Amygdala (tissue), 56 donors: ENCODE data around the gene INO80D.
A peak's percentile ranks its signal among the peaks of the same experiment; 100 is the strongest.
"Not testable (repeated sequence)": the region's sequence is repeated elsewhere in the genome, so short reads cannot be mapped to it uniquely, and the experiment has no call there.

Experiments used
- DNase-seq, 56 donors: peaks; one replicate each; lab custom pipeline; 2025; lab: John Stamatoyannopoulos, UW

Gene INO80D

DNA sequence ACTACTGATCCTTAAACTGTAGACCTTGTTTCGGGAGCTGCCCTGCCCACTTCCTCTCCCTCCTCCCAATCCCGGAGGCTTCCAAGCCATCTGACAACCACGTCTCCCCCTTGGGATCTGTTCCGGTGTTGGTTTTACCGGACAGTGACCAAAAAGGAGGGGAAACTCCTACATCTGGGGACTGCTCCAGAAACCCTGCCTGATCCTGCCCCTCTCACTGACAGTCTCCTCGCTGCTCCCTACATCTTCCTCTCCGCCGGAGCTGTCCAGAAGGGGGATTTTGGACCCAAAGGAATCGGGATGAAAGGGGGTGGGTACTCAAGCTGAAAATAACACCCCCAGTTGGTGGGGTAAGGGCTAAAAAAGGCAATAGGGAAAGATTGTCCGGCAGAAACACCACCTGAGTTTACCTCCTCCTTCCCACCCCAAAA lies 1.5 kb downstream of the INO80D start:
- peak in 47 of 56 donors; percentile 8 to 68 (median 34) for DNase-seq

DNA sequence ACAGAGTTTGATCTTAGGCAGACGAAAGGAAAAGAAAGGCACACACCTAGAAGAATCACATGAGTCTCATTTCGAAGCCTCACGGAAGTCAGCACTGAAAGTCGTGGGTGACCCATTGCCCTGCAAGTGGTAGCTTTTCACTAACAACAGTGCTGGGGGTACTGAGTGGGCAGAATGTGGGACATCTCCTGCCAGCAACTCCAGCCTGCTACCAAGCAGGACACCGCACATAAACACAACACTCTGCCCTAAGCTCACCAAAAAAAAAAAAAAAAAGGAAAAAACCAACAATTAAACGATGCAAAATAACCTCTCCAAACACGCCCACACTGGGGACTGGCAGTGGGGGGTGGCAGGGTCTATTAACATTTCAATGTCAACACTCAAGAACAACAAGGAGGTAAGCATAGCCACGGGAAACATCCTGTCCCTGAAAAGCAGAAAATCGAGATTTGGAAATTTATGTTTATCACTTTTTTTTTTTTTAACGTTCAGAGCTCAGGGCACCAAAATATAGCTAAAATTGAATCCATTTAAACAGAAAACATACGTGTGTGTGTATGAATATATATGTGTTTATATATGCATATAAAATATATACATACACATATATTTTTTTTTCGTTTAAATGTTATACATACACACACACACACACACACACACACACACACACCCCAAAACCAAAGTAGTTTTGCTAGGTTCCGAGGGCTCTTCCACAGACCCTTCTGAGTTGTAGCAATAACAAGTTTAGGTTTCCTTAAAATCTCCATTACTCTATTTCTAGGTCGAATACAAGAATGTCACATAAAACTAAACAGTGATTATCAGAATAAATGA lies 2.2 kb downstream of the INO80D start:
- peak in 5 of 56 donors; percentile 2 to 15 (median 4) for DNase-seq

DNA sequence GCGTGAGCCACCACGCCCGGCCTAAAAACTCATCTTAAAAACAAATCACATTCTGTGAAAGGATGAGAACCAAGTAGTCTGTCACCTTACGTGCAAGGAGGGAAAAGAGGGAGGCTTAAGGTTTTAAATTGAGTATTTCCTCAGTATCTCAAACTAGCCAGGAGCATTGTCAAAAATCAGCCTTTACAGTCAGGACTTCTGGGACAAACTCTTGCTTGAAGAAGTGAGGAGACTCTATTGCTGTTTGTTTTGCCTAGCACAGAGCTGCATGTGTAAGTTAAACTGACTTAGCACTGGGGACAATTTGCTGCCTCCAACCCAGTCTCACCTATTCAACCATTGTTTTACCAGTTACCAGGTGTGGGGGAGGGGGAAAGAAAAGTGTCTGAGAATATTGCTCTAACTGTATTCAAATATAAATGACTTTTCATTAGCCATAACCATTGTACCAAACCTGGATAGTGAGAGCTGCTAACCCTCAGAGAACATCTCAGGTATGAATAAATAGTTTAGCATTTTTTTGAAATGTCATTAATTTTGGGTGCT lies 3.6 kb downstream of the INO80D start:
- DNase-seq: no peak

DNA sequence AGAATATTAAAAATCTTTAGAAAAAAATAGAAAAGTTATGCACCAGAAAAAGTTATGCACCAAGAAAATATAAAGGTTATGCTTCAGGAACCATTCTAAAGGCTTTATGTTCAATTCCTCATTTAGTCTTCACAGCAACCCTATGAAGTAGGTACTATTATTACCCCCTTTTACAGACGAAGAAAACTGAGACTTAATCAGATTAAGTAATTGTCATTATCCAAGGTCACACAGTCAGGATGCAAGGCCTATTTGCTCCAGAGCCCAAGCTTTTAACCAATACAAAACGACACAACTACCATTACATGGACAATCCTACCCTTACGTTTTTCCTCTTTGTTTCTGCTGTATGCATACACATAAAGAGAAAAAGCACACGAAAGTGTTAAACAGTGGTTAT lies 5.0 kb downstream of the INO80D start:
- no peak for DNase-seq

DNA sequence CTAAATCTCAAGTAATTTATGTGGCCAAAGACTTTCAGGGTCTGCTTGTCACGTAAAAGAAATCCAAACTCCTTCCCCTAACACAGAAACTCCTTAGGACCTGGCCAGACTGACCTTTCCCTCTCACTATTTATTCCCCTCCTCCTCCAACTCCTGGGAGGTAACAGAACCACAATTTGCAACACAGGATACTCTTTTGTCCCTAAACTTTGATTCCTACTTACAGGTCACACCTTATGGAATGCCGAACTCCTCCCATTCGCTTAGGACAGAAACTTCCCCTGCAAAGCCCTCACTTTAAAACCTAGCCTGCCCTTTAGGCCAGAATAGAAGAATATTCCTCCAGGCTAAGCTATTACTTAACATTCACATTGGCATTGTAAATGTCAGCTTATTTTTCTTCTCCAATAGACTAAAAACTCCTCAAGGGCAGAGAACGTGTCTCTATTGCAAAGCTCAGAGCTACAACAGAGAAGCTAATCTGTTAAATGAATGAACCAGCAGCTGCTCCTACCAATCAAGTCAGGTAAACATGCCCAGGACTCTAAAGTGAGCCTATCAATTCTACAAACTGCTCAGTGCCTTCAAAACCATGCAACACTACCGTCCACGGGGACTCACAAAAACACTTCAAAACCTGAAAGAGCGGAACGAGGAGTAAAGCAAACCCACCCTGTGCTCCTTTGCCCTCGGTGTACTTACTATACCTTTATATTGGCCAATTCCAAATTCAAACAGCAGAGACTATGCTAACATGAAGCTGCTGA lies 6.1 kb downstream of the INO80D start:
- no peak for DNase-seq

DNA sequence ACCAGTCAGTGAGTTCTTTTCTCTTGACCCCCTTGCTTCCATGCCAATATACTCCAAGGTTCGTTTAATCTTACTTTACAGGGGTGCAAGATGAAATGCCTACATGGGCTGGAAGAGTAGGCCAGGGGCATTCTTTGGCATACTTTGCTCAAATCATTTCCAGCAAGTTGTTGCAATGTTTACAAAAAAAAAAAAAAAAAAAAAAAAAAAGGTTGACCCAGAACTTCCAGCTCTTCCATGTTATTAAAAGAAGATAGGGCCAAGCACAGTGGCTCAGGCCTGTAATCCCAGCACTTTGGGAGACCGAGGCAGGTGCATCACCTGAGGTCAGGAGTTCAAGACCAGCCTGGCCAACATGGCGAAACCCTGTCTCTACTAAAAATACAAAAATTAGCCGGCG lies 8.1 kb downstream of the INO80D start:
- DNase-seq: not testable (repeated sequence)

DNA sequence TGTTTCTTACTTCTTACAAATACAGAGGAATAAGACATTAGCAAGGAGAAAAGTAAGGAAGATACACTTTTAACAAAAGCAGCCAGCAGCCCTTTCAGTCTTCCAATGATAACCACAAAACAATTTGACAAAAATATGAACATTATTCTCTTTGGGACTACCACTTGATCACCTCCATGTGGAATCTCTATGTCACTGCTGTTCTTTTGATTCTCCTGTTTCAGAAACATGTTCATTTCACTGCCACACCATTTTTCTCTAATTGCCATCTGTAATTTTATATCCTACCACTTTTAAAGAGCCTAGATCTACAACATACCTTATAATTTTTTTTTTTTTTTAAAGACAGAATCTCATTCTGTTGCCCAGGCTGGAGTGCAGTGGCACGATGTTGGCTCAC lies 10.9 kb downstream of the INO80D start:
- no peak for DNase-seq

DNA sequence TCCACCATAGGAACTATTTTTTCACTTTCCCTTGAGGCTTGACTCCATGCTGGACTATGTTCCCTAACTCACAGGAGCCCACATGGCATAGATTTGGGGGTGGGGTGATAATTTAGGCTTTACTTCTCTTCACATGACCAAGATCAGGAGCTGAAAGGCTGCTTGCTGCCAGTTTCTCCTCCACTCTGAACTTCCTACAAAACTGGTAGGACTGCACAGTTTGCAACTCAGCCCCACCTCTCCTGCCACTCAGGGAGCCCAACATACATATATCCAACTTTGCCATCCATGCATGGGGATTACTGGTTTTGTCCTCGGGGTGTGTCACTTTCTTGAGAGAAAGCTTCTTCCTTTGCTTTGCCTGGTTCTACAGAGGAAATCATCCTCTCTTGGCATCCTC lies 14.2 kb downstream of the INO80D start:
- DNase-seq: no peak

DNA sequence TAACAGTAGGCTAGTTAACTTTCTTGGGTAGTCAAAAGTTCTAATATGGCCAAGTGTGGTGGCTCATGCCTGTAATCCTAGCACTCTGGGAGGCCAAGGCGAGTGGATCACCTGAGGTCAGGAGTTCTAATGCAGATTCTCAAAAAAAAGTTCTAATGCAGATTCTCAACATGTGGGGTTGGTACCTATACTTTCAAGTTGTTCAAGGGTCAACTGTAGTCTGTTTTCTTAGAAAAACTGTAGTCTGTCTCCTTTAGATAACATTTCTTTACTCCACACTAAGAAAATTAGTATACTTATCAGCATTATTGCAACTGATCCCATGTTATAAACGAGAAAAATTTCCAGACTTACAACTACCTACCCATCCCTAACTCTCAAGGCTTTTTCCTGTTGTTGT lies 16.6 kb downstream of the INO80D start:
- DNase-seq: no peak

DNA sequence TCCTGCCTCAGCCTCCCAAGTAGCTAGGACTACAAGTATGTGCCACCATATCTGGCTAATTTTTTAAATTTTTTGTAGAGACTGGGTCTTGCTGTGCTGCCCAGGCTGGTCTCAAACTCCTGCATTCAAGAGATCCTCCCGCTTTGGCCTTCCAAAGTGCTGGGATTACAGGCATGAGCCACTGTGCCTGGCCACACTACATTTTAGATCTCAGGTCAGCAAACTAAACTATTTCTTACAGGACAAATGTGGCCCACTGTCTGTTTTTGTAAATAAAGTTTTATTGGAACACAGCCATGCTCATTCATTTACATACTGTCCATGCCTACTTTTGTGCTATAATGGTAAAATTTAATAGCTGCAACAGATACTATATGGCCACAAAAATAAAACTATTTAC lies 17.8 kb downstream of the INO80D start:
- DNase-seq: no peak

DNA sequence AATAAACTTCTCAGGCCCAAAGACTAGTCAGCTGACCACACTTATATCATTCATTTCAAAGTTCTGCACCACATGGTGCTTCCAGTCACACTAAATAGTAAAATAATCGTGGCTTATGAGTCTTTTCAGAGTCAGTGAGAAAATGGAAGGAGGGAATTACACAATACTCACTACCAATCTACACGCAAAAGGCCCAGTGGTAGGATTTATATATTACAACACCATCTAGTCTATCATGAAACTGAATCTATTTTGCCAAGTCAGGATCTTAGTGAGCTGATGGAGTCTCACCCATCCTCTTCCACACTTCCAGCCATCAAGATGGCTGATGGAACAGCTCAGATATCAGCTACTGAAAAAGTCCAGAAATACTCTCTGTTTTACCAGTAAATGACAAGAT lies 21.9 kb downstream of the INO80D start:
- no peak for DNase-seq

DNA sequence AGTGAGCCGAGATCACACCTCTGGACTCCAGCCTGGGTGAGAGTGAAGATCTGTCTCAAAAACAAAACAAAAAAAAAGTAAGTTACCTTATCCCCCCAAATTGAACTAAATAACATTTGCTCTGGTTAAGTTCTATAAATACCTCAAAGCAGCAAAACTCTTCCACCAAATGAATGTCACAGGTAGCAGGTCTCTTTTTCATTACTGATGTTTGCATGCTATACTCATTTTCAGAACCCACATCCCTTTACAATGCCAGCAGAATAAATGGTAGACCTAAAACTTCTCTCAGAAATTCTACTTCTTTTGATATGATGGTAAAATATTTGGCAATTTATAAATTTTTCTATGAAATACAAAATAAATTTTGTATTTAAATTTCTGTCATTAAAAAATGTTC lies 22.3 kb downstream of the INO80D start:
- no peak for DNase-seq

DNA sequence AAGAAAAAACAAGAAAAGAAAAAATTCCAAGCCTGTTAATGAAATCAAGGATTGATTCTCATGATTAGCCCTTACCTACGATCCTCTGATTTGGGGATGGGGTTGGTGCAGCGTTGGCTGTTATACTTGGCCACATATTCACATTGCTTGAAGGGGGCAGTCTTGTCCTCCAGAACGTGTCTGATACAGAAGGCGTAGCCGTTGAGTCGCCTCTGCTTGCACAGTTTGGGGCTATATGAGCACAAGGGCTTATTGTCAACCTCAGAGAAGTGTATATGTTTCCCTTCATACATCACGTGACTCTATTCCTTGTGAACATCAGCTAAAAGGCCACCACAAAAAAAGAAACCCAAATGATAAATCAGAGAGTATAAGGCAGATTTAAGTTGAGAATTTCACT lies 23.2 kb downstream of the INO80D start:
- DNase-seq: peak in 1 of 56 donors; percentile 9

DNA sequence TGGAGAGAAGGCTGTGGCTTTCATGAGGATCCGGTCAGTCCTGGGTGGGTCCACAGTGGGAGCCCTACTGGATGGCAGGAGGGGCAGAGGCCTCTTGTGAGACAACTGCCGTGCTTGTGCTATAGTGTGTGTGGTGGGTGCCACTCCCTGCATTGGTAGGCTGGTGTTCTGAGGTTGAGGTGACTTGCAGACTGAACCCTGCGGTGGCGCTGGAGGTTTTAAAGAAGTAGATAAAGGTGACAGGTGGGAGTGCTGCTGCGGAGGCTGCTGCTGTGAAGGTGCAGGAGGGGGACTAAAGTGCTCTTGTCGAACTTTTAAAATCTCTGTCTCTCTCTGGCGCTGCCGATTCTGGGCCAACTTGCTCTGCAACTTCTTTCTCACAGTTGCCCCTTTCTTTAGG lies 29.7 kb downstream of the INO80D start:
- DNase-seq: no peak

DNA sequence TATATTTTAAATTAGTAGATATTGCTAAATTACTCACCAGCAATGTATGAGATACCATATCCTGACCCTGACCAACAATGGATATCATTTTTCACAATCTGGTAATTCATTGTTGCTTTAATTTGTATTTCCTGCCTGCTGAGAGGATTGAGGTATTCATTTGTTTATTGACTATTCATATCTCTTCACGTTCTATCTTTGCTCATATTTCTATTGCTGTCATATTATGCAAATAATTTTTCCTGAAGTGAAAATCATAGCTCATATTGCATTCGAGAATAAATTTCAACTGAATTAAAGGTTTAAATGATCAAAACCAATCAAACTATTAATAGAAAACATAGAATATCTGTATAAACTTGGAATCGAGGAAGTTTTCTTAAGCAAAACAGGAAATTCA lies 31.0 kb downstream of the INO80D start:
- DNase-seq: no peak

DNA sequence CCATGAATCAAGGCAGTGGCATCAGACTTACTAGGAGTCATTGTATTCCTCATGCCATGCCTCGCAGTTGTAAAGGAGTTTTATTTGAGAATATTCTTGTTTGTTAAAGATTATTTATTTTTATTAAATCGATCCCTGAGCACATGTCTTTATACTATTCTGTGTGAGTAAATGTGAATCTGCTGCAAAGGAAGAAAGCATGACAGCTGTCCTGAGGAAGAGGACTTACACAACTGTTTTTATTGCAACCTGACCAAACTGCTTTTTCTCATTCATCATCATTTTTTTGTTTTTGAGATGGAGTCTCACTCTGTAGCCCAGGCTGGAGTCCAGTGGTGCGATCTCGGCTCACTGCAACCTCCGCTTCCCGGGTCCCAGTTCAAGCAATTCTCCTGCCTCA lies 34.1 kb downstream of the INO80D start:
- DNase-seq: no peak

DNA sequence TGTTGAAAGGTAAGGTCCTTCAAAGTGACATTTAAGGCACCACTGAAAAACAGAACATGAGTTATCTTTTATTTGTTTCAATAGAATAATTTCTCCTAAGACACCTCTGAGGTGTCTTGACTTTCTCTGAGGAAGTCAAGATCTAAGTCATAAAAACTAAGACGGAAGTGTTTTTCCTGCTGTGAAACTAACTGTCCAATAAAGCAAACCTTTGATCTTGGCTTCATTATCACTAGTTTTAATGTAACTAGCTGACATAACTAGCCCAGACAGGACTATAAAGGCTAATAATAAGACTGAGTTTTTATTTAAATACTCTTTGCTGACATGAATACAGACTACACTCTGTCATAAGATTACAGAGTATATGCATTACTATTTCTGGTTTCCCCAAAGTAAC lies 36.6 kb downstream of the INO80D start:
- no peak for DNase-seq

DNA sequence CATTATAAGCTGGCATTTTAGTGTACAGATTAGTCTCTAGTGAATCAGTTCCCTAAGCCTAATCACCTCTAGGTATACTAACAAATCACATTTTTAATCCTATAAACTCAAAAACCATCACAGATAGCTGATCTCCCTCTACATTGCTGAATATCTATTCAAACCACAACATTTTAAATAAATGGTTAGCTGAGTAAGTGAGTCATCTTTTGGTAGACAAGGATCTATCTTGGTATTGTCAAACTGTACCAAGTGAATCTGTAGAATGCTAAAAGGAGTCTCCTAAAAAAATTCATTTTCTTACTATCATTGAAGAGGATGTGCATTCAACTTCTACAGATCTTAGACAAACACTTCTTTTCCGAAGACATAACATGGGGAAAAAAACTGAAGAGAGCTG lies 40.7 kb downstream of the INO80D start:
- DNase-seq: no peak

DNA sequence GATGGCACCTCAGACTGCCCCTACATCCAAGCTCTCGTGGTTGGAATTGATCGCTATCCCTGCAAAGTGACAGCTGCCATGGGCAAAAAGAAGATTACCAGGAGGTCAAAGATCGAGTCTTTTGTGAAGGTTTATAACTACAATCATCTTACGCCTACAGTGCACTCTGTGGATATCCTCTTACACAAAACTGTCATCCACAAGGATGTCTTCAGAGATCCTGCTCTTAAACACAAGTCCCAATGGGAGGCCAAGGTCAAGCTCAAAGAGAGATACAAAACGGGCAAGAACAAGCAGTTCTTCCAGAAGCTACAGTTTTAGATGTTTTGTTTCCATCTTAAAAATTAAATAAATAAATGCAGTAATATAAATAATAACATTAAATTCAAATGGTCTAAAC lies 45.4 kb downstream of the INO80D start:
- DNase-seq: no peak

DNA sequence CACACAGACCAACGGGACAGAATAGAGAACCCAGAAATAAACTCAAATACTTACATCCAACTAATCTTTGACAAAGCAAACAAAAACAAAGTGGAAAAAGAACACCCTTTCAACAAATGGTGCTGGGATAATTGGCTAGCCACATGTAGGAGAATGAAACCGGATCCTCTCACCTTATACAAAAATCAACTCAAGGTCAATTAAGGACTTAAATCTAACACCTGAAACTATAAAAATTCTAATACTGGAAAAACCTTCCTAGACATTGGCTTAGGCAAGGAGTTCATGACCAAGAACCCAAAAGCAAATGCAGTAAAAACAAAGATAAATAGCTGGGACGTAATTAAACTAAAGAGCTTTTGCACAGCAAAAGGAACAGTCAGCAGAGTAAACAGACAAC lies 50.6 kb downstream of the INO80D start:
- DNase-seq: not testable (repeated sequence)

DNA sequence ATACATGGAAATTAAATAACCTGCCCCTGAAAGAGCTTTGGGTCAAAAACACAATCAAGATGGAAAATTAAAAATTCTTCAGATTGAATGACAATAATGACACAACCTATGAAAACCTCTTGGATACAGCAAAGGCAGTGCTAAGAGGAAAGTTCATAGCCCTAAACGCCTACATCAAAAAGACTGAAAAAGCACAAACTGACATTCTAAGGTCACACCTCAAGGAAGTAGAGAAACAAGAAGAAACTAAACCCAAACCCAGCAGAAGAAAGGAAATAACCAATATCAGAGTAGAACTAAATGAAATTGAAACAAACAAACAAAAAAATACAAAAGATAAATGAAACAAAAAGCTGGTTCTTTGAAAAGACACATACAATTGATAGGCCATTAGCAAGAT lies 52.5 kb downstream of the INO80D start:
- DNase-seq: not testable (repeated sequence)
